DMS114 treated with DMSO at 0.1 percent for 48 hours (cell line): ENCODE results near the gene SRD5A1.

Experiments used
- DNase-seq: peaks from one replicate; lab custom pipeline; 2025; ENCODE audit not compliant: unreplicated experiment; lab: John Stamatoyannopoulos, UW

SRD5A1 gene, protein sequence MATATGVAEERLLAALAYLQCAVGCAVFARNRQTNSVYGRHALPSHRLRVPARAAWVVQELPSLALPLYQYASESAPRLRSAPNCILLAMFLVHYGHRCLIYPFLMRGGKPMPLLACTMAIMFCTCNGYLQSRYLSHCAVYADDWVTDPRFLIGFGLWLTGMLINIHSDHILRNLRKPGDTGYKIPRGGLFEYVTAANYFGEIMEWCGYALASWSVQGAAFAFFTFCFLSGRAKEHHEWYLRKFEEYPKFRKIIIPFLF

DNA sequence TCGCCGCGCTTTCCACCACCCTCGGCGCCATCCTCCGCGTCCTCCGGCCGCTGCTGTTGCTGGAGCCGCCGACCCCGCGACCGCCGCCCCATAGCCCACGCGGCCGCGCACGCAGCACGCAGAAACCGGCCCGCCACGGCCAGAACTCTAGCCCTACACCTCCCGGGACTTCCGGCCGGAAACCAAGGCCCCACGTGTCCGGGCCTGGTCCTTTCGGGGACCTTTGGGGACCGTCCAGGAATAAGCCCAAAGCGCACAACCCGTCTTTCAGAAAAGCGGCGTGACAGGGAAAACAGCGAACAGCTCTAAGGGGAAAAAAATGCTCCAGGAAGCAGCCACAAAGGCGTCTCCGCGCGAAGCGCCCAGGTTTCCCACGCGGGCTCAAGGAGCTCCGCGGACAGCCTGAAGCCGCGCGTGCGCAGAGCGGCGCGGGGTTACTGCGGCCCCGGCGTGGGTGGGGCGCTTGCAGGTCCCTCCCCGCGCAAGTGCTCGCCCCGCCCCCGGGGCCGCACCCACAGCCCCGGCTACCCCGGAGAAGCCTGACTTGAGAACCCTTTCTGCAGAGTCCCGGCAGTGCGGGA is at the start of gene SRD5A1, which contains the start of gene NSUN2:
SRD5A1 (plus strand) TSS at position 553 of the 581 bp plus-strand sequence. CDS start 137 bp downstream, outside the sequence.
NSUN2 (minus strand) TSS at position 157 of the 581 bp plus-strand sequence; CDS start at position 92, 65 bp downstream.
- DNase-seq: peak; percentile 72

DNA sequence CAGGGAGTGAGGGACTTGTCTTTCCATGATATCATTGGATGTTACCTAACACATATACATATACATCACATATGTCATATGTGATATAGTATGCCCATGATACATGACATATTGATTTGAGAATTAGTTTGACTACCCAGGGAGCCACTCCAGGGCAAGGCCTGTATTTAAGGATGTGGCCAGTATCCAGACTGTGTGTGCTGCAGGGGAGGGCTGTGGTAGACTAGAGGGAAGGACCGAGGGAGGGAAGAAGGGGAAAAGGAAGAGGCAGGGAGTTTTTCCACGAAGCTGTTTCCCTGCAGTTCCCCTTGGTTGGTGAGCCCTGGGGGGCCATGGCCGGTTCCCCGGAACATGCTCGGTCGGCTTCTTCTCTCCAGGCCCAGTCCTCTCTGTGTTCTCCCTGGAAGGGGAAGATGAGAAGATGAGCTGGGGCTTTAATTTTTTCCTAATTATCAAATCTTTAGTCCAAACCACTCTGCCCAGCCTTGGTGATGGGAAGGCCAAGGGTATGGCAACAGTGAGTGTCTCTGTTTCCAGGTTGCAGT is 49.1 kb upstream of the SRD5A1 start:
- no peak for DNase-seq

DNA sequence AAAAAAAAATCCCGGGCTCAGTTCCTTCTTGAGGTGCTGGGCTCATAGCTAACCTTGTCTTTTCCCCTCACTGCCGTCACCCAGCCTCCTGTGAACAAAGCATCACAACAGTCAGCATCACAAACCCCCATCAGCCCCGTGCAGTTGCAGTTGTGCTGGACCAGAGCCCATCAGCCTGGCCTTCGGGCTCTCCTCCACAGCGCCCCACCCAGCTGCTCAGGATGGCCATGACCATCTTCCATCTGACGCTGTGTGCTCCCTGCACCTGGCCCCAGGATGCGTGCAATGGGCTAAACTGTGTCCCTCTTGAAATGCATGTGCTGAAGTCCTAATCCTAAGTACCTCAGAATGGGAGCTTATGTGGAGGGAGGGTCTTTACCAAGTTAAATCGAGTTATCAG is 48.5 kb upstream of the SRD5A1 start:
- DNase-seq: no peak

DNA sequence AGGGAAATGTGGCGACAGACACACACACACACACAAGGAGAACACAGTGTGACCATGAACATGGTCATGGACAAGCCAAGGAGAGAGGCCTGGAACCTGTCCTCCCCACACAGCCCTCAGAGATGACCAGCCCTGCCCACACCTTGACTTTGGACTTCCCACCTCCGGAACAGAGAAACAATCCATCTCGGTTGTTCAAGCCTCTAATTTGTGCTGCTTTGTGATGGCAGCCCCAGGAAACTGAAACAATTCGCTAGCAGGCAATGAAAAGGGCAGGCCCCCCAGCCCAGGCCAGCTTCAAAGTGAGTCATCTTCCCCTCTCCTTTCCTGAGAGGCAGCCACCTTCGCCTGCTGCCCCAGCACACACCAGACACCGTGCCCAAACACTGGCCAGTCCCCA is 48.1 kb upstream of the SRD5A1 start:
- DNase-seq: no peak

DNA sequence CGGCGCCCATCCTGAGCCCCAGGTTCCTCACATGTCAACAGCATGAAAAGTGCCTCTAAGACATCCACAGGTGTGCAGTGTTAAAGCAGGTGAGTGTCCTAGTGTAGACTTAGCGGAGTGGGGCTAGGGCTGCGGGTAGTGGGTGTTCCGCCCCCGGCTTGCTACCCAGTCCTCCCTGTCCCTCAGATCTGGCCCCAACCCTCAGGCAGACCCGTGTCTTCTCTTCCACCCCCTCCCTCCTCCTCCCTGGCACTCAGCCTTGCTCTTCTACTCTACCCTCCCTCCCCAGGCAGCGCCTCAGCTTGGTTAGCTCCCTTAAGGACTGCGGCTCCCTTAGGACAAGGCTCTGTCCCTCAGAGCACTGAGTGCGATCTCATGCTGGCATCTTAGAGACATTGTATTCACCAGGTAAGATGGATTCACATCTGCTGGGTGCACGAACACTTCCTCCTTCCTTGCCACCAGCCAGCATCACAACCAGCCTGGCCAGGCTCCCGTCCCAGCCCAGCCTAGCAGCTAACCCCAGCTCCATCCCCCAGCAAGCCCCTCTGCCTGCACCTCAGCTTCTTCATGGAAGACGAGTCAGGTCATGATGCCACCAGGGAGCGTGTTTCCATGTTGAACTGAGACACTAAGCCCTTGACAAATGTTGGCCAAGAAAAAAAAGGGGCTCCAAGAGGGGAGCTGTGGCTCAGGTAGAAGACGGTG is 47.1 kb upstream of the SRD5A1 start:
- no peak for DNase-seq

DNA sequence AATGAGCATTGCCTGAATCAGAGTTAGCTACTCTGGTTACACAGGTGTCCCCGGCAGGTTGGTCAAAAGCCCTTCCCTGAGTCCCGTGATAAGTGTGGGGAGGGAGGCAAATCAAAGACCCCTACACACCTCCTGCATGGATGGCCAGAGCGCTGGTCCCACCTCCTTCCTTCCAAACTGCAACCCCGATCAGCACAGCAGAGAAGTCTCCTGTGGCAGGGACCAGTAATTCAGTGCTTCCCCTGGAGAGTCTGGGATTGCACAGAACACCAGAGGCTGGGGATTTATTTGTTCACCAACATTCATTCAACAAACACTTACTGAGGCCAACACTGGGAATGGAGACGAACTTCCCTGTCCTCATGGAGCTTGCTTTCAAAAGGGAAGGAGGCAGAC is 46.6 kb upstream of the SRD5A1 start:
- no peak for DNase-seq

DNA sequence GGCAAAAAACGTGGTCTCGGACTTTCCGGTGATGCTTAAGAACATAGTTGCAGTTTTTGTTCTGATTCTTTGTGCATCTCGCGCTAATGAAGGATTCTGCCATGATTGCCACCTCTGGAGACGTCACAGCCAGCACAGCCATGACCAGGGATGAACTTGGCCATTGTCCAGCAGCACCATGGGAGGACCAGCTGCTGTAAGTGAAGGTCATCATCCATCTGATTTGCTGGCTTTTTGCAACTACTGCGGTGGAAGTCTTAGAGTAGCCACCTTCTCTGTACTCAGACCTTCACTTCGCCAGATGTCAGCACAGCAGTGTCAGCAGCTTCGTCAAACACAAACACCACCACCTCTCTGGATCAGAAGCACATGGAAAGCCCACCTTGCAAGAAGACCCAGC is 46.1 kb upstream of the SRD5A1 start:
- no peak for DNase-seq

DNA sequence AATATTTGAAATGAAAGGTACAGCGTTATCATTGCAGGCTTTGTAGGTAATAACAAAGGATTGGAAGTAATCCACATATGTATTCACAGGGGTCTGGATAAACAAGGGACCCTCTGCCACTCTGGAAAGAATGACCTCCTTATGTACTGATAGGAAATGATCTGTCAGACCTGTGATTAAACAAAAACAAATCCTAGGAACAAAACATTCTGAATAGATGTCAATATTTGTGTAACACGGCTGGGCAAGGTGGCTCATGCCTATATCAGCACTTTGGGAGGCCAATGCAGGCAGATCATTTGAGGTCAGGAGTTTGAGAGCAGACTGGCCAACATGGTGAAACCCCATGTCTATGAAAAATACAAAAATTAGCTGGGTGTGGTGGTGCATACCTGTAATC is 42.7 kb upstream of the SRD5A1 start:
- no peak for DNase-seq

DNA sequence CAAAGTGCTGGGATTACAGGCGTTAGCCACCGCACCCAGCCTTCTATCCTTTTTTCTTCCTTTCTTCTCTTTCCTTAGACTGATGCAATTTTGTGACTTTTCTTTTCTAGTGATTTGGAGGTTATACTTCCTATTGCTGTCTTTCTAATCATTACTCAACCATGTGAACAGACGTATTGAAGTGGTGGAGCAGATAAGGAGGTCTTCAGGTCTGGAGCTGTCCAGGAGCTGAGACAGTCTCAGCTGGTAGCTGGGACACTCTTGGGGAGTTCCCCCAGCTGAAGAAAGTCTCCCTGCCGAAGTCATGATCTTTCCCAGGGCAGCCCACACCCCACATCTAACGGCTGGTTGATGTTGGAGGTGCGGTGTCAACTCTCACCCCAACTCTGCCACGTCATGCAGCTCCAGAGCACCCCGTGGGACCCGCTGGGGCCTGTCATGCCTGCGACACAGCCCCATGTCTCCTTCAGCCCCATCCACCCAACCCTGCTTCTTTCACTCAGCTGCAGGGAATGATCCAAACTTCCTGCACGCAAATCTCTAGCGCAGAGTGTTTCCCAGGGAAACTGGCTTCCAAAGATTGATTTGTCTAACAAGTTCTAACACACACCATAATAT is 41.5 kb upstream of the SRD5A1 start:
- no peak for DNase-seq

DNA sequence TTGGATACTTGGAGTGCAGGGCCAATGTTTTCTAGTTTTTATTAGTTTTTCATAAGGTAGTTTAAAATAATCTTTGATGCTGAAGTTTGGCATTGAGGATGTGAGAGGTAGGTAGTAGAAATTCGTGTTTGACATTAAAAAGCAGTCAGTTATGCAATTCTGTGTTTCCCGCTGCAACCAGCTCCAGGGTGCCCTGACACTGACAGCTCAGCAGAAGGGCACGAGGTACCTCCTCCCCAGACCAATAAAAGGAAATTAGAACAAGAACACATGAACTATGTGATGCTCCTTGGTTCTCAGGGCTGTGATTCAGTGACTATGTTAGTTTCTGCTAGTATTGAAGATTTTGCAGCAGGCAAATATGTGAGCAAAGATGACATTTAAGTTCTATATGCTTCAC is 40.6 kb upstream of the SRD5A1 start:
- DNase-seq: no peak

DNA sequence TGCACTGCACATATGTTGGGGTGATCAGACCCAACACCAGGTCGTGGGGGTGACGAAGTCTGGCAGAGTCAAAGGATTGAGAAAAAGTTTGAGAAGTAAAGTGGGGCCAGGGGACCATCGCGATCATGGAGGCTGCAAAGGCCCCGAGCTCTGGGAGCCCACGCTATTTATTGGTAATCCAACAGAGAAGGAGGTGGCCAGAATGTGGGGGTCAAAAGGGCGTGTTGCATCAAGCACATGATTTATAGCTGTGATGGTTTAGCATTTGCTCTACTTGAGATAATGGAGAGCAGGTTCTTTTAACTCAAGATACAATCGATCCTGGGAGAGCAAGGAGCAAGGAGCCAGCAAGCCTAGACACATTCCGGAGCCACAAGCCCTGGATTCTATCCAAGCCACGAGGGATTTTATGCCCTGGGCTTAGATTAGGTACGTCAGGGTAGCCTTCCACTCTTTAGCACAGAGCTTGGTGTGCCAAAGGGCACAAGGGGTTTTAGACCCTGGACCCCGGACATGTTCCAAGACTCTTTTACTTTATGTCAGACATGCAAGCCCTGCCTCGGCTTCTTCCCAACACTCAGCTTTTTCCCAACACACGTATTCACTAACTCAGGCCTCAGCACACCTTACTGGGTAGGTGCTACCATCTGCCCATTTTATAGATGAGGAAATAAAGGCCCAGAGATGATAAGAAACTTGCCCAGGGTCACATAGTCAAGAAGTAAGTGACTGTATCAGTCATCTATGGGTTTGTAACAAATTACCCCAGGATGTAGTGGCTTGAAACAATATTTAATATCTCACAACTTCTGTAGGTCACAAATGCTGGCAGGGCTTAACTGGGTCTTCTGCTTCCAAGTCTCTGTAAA is 39.9 kb upstream of the SRD5A1 start:
- DNase-seq: no peak

DNA sequence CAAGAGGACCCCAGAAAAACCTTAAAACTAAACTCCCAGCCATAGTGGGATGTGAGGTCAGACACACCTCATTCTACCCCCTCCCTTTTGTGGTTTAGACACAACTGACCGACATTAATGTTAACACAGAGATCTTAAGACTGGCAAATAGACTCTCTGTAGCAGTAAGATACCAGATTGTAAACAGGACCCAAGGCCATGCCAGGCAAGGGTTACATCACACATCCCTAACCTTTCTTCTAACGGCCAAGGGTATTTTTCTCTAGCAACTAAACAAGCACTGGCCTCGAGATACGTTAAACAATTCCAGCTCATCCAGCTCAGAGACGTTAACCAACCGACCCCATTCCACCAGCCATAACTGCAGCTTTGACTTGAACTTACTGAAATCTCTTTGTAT is 39.2 kb upstream of the SRD5A1 start:
- no peak for DNase-seq

DNA sequence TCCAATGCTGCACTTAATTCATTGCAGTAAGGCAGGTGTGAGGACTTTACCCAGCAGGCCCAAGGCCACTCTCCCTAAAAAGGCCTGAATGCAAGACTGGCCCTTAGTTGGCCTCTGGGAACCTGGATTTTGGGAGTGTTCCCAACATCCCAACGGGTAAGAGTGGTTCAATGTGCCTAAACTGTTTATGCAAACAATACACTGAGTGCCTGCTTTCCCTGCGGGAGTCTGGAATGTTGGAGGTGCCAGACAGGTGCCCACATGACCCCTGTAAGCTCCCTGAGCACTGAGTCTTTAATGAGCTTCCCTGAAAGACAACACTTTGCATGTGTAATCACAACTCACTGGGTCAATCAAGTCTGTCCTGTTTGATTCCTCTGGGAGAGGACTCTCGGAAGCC is 37.8 kb upstream of the SRD5A1 start:
- DNase-seq: no peak

DNA sequence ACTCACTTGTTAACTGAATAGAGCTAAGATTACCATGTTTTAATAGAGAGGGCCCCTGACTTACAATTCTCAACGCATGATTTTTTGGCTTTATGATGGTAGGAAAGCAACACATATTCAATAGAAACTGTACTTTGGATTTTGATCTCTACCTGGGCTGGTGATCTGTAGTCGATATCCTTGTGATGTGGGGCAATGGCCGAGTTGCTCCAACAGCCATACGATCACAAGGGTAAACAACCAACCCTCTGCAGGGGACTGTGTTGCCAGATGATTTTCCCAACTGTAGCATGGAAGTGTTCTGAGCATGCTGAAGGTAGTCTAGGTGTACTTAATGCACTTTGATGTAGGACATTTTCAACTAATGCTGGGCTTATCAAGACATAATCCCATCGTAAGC is 36.9 kb upstream of the SRD5A1 start:
- DNase-seq: no peak

DNA sequence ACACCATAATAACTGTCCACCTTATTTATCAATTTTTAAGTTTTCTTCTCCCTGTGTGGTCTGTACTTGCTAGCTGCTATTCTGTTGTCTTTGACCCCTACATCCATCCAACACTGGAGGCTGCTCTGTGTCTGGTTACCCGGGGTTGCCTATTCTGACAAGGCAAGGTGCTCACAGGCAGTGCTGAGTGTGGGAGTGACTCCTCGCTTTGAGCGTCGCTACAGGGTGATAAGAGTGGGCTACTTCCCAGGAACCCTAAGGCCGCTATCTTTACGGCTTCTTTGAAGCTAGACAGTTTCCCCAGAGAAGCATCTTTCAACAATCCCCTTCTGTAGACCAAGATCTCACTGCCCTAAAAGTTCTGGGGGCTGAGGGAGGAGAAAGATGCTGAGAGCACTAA is 35.7 kb upstream of the SRD5A1 start:
- no peak for DNase-seq

DNA sequence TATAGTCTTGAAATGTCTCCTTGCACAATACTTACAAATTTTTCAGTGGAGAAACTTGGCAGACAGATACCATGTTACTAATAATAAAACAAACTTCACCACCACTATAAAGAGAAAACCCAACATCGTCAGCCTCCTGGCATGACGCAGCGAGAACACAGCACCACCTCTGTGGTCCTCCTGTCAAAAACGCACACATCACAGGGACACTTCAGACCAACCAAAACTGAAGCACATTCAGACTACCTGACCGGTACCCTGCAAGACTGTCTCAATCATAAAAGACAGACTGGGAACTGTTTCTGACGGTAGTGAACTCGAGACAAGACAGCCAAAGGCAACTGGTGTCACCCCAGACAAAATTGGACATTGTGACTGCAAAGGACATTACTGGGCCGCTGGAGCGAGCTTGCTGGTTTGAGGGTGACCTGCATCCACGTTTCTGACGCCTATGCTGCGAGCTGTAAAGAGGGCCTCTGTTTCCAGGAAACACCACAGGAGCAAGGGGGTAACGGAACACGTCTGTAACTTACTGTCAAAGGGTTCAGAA is 34.8 kb upstream of the SRD5A1 start:
- DNase-seq: no peak

DNA sequence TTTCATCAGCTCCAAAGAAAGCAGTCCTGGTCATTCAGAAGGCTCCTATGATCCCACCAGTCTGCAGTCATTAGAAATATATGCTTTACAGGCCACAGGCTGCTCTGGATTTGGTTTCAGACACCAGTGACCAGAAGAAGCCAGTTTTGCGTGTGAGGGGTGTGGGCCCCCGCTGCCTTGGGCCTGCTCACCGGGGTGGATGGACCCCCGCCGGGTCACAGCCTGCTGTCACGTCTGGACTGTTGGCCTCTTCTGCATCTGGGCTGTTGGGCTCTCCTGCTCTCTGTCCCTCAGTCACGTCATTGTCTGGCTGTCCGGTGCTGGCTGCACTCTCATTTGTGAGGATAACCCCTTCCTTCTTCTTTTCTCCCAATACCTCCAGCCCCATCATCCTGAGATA is 33.5 kb upstream of the SRD5A1 start:
- DNase-seq: no peak

DNA sequence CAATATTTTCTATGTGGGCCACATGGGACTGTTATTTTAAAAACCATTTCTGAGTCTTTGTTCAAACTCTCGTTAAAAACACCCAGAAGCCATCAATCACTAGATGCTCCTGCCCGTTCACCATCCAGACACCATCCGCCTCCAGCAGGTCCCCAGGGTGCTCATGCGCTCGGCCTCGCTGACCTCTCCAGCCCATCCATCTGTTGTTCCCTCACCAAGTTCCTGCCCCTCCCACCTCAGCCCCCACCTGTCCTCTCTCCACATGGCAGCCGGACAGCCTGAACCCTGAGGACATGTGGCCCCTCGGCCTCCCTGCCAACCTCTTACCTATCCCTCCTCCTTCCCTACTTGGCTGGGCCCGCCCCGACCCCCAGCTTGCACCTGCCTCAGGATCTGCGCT is 32.0 kb upstream of the SRD5A1 start:
- no peak for DNase-seq

DNA sequence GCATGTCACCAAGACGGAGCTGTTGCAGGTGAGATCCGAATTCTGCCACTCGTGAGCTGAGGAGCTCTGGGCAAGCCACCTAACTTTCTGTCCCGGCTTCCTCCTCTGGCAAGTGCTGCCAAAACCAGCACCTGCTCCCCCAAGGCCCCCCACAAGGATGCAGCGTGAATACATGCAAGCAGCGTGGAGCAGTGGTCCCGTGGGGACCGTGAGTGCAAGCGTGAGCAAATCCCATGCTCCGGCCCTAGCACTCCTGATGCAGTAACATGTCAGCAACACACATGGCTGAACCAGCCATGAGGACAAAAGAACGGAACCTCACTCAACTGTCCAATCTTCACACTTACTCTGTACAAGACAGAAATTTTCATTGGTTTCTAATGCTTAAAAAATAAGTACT is 31.4 kb upstream of the SRD5A1 start:
- DNase-seq: no peak

DNA sequence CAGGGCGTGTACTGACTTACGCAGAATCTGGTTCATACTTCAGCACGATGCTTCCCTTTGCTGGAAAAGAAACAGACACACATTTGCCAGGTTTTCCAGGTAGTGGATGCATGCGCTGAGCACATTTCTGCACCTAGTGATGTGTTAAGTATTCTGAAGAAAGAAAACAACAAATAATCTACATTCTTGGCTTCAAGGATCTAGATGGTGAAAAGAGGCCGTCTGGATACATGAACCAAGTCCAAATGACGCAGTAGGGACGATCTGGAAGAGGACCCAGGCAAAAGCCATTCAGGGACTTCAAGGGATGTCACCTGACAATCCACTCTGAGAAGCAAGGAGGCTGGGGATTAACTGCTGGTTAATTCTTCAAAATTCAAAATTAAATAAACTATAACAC is 30.8 kb upstream of the SRD5A1 start:
- DNase-seq: no peak
